A673 (cell line): Measurements from ENCODE around the gene PHACTR3. TPM values are rescaled to one million over a fixed set of nuclear protein-coding genes. Genes with fewer than 3 reads are reported as not detected.

Source experiments
- BruUV-seq: library from RNA; stranded (reverse); fragments of 400-500 nt; replicated peaks from 2 replicates; lab custom pipeline; 2021; lab: Mats Ljungman, UMichigan
- CTCF ChIA-PET: fragments of 300-600 bp; sonication (Branson Sonifier 250); formaldehyde crosslinking; loops from one replicate; lab custom pipeline; 2022; ENCODE audit warnings: antibody characterized with exemption; lab: Charles Lee
- POLR2A ChIA-PET: fragments of 300-600 bp; sonication (Branson Sonifier 250); formaldehyde crosslinking; loops from one replicate; lab custom pipeline; 2022; ENCODE audit warnings: antibody characterized with exemption; ENCODE audit not compliant: low non-redundant PET; lab: Charles Lee
- DNase-seq: peaks from one replicate; pipeline ENCODE4 v3.0.0-alpha.2; 2015; ENCODE audit warnings: low spot score
- H3K27ac ChIP-seq: fragments of 200-600 bp; sonication (generic); 2 replicates; pipeline ENCODE4 v1.5.1; 2016; ENCODE audit warnings: mixed run types, low read depth, mild to moderate bottlenecking, mixed read lengths, antibody characterized with exemption, low read length; ENCODE audit not compliant: poor library complexity, severe bottlenecking
- H3K27me3 ChIP-seq: fragments of 200-600 bp; sonication (generic); replicated peaks from 2 replicates; pipeline ENCODE4 v1.6.1; 2017; ENCODE audit warnings: mixed run types, low read depth, mild to moderate bottlenecking, mixed read lengths, antibody characterized with exemption, low read length; ENCODE audit not compliant: insufficient read depth, poor library complexity
- H3K36me3 ChIP-seq: fragments of 200-600 bp; sonication (generic); 2 replicates; pipeline ENCODE4 v1.6.1; 2016; ENCODE audit warnings: mixed run types, mild to moderate bottlenecking, mixed read lengths, antibody characterized with exemption, low read length; ENCODE audit not compliant: insufficient read depth, poor library complexity, severe bottlenecking
- H3K4me1 ChIP-seq: fragments of 200-600 bp; sonication (generic); 2 replicates; pipeline ENCODE4 v1.6.1; 2017; ENCODE audit warnings: mixed run types, mild to moderate bottlenecking, mixed read lengths, antibody characterized with exemption, low read length; ENCODE audit not compliant: insufficient read depth, poor library complexity, severe bottlenecking
- H3K4me3 ChIP-seq: fragments of 200-600 bp; sonication (generic); 2 replicates; pipeline ENCODE4 v1.5.1; 2016; ENCODE audit warnings: low read depth, mixed run types, mild to moderate bottlenecking, mixed read lengths, low read length; ENCODE audit not compliant: poor library complexity, severe bottlenecking
- H3K9me3 ChIP-seq: fragments of 200-600 bp; sonication (generic); 2 replicates; pipeline ENCODE4 v1.6.1; 2016; ENCODE audit warnings: mixed run types, low read depth, mild to moderate bottlenecking, mixed read lengths, antibody characterized with exemption, low read length; ENCODE audit not compliant: poor library complexity, severe bottlenecking
- CTCF ChIP-seq: fragments of 300-800, 200-600 bp; sonication (generic); conservative IDR thresholded peaks from 2 replicates; pipeline ENCODE4 v1.5.1; 2017; ENCODE audit warnings: low read depth, mild to moderate bottlenecking, antibody characterized with exemption, low read length, moderate library complexity, mixed read lengths
- EZH2 ChIP-seq: fragments of 200-600 bp; sonication (generic); IDR thresholded peaks from 2 replicates; pipeline ENCODE4 v1.6.1; 2017; ENCODE audit warnings: borderline replicate concordance, low read depth, mild to moderate bottlenecking, mixed read lengths, antibody characterized with exemption, low read length; ENCODE audit not compliant: poor library complexity, severe bottlenecking
- intact Hi-C: fragments of 100-400 bp; cut with micrococcal nuclease; formaldehyde crosslinking; loops from one replicate; pipeline ENCODE4 v1.10.0; 2022; ENCODE audit not compliant: unreplicated experiment
- total RNA-seq: library from RNA; stranded (reverse); gene quantifications from 2 replicates; pipeline ENCODE4 v1.2.3, GENCODE V29; 2021

The PHACTR3 gene
- total RNA-seq, 1 experiment from 2014 or later, result 0.17 TPM

GRCh38 chr20:59864726-59865125, 260.4 kb downstream of the PHACTR3 start:
- H3K4me3 ChIP-seq, result no peak overlapping the region
- peaks cover 10% of the 10 kb centered on the region for H3K27me3 ChIP-seq
- intact Hi-C loops, result no loop called here
- no peak overlapping the region for H3K27ac ChIP-seq
- no peaks in the 10 kb centered on the region for H3K9me3 ChIP-seq
- no TSS peak for BruUV-seq
- ChIA-PET POLR2A (no interaction called here), CTCF (no interaction called here)
- no peak for DNase-seq
- H3K4me1 ChIP-seq, result peaks cover 6% of the 10 kb centered on the region
- H3K36me3 ChIP-seq, result no peaks in the 10 kb centered on the region
- TF ChIP-seq CTCF (no peak), EZH2 (no peak)

- TF ChIP-seq CTCF, result no peak
- TF ChIP-seq EZH2, result no peak
- Histone ChIP-seq H3K36me3 (no peaks in the 10 kb centered on the region), H3K9me3 (no peaks in the 10 kb centered on the region), H3K4me3 (no peak overlapping the region), H3K27me3 (peaks cover 6% of the 10 kb centered on the region), H3K4me1 (peaks cover 6% of the 10 kb centered on the region), H3K27ac (no peak overlapping the region)
- intact Hi-C loops, result no loop called here
- no TSS peak for BruUV-seq
- no peak for DNase-seq
- POLR2A ChIA-PET, result no interaction called here
- CTCF ChIA-PET, result interaction anchor here (0.6 to 1.4 kb wide), 2 partner anchors 16 to 84 kb away, joined by 3 to 4 read pairs; no protein-coding TSS in a partner anchor
Observed at GRCh38 chr20:59866338-59866737, 262.0 kb downstream of the PHACTR3 start.

GRCh38 chr20:59871096-59871495, 266.8 kb downstream of the PHACTR3 start:
- Histone ChIP-seq H3K27me3 (no peaks in the 10 kb centered on the region), H3K4me1 (peaks cover 5% of the 10 kb centered on the region), H3K36me3 (no peaks in the 10 kb centered on the region), H3K9me3 (no peaks in the 10 kb centered on the region), H3K4me3 (no peak overlapping the region), H3K27ac (no peak overlapping the region)
- ChIA-PET POLR2A (no interaction called here), CTCF (no interaction called here)
- BruUV-seq, result no TSS peak
- intact Hi-C loops, result no loop called here
- no peak for DNase-seq
- TF ChIP-seq CTCF (no peak), EZH2 (no peak)
